H9 (cell line): Measurements from ENCODE around the gene SRSF2. TPM values are rescaled to one million over a fixed set of nuclear protein-coding genes. Genes with fewer than 3 reads are reported as not detected.
A peak's percentile ranks its signal among the peaks of the same experiment; 100 is the strongest.

Experiments
- DNase-seq: peaks from one replicate; pipeline ENCODE4 v3.0.0-alpha.2; 2017
- H2AFZ ChIP-seq: one replicate; pipeline ENCODE4 v1.6.1; 2013; ENCODE audit warnings: mild to moderate bottlenecking, low read length, control low read depth, moderate library complexity
- H2AK5ac ChIP-seq: 2 replicates; pipeline ENCODE4 v1.6.1; 2013; ENCODE audit warnings: low read length, control low read depth, mixed read lengths; ENCODE audit not compliant: insufficient read length
- H2BK120ac ChIP-seq: one replicate; pipeline ENCODE4 v1.6.1; 2013; ENCODE audit warnings: low read depth, mild to moderate bottlenecking, low read length, control low read depth, inconsistent platforms; ENCODE audit not compliant: poor library complexity, severe bottlenecking
- H2BK12ac ChIP-seq: 2 replicates; pipeline ENCODE4 v1.6.1; 2013; ENCODE audit warnings: low read length, control low read depth, mixed read lengths, low read depth; ENCODE audit not compliant: insufficient read length
- H2BK15ac ChIP-seq: 2 replicates; pipeline ENCODE4 v1.6.1; 2013; ENCODE audit warnings: low read depth, low read length, control low read depth
- H2BK20ac ChIP-seq: one replicate; pipeline ENCODE4 v1.6.1; 2013; ENCODE audit warnings: low read depth, mild to moderate bottlenecking, low read length, control low read depth, inconsistent platforms; ENCODE audit not compliant: poor library complexity, severe bottlenecking
- H2BK5ac ChIP-seq: 2 replicates; pipeline ENCODE4 v1.6.1; 2013; ENCODE audit warnings: low read length, control low read depth, mixed read lengths; ENCODE audit not compliant: insufficient read length
- H3K14ac ChIP-seq: 2 replicates; pipeline ENCODE4 v1.6.1; 2013; ENCODE audit warnings: low read length, control low read depth; ENCODE audit not compliant: insufficient read depth
- H3K18ac ChIP-seq: 2 replicates; pipeline ENCODE4 v1.6.1; 2013; ENCODE audit warnings: low read depth, mild to moderate bottlenecking, mixed read lengths, low read length, control low read depth; ENCODE audit not compliant: insufficient read length
- H3K23ac ChIP-seq: 2 replicates; pipeline ENCODE4 v1.6.1; 2013; ENCODE audit warnings: low read length, control low read depth, mixed read lengths, low read depth; ENCODE audit not compliant: insufficient read length
- H3K23me2 ChIP-seq: 2 replicates; pipeline ENCODE4 v1.6.1; 2013; ENCODE audit warnings: low read depth, mild to moderate bottlenecking, mixed read lengths, low read length, control low read depth; ENCODE audit not compliant: insufficient read length, poor library complexity, severe bottlenecking
- H3K27ac ChIP-seq: 2 replicates; pipeline ENCODE4 v1.5.1; 2013; ENCODE audit warnings: low read length, control low read depth, mixed read lengths, low read depth; ENCODE audit not compliant: insufficient read length
- H3K27me3 ChIP-seq: 2 replicates; pipeline ENCODE4 v1.6.1; 2013; ENCODE audit warnings: low read length, control low read depth, inconsistent platforms; ENCODE audit not compliant: insufficient read depth
- H3K4ac ChIP-seq: 2 replicates; pipeline ENCODE4 v1.6.1; 2013; ENCODE audit warnings: low read depth, mild to moderate bottlenecking, control low read depth, inconsistent platforms, low read length, moderate library complexity
- H3K4me1 ChIP-seq: 2 replicates; pipeline ENCODE4 v1.6.1; 2013; ENCODE audit warnings: low read length, control low read depth, inconsistent platforms; ENCODE audit not compliant: insufficient read depth
- H3K4me2 ChIP-seq: 2 replicates; pipeline ENCODE4 v1.6.1; 2013; ENCODE audit warnings: low read length, control low read depth, mixed read lengths; ENCODE audit not compliant: insufficient read length, insufficient read depth
- H3K56ac ChIP-seq: 2 replicates; pipeline ENCODE4 v1.6.1; 2013; ENCODE audit warnings: low read depth, mild to moderate bottlenecking, mixed read lengths, low read length, control low read depth; ENCODE audit not compliant: insufficient read length
- H3K79me1 ChIP-seq: 2 replicates; pipeline ENCODE4 v1.6.1; 2013; ENCODE audit warnings: low read depth, mild to moderate bottlenecking, moderate library complexity, low read length, control low read depth, inconsistent platforms; ENCODE audit not compliant: insufficient read depth, poor library complexity, severe bottlenecking
- H3K79me2 ChIP-seq: 2 replicates; pipeline ENCODE4 v1.6.1; 2013; ENCODE audit warnings: low read length, control low read depth, inconsistent platforms; ENCODE audit not compliant: insufficient read depth
- H3K9ac ChIP-seq: 2 replicates; pipeline ENCODE4 v1.6.1; 2013; ENCODE audit warnings: low read length, control low read depth, mixed read lengths; ENCODE audit not compliant: insufficient read length; ENCODE audit errors: extremely low read depth
- H3K9me3 ChIP-seq: one replicate; pipeline ENCODE4 v1.6.1; 2013; ENCODE audit warnings: low read depth, low read length, inconsistent platforms; ENCODE audit not compliant: control insufficient read depth
- H3T11ph ChIP-seq: one replicate; pipeline ENCODE4 v1.6.1; 2013; ENCODE audit warnings: mild to moderate bottlenecking, low read length, control low read depth, inconsistent platforms
- H4K20me1 ChIP-seq: one replicate; pipeline ENCODE4 v1.6.1; 2013; ENCODE audit not compliant: control insufficient read depth, insufficient read length, insufficient read depth
- H4K5ac ChIP-seq: 2 replicates; pipeline ENCODE4 v1.6.1; 2013; ENCODE audit warnings: low read depth, mild to moderate bottlenecking, mixed read lengths, low read length, control low read depth; ENCODE audit not compliant: insufficient read length
- H4K8ac ChIP-seq: replicated peaks from 2 replicates; pipeline ENCODE4 v1.6.1; 2013; ENCODE audit warnings: low read length, control low read depth, mixed read lengths, low read depth; ENCODE audit not compliant: insufficient read length
- H4K91ac ChIP-seq: 2 replicates; pipeline ENCODE4 v1.6.1; 2013; ENCODE audit warnings: low read depth, mild to moderate bottlenecking, moderate library complexity, mixed read lengths, low read length, control low read depth; ENCODE audit not compliant: insufficient read length
- H3K27ac Mint-ChIP-seq, 3 experiments: 2 replicates in 2 of 3; 3 replicates in 1 of 3; pipeline ENCODE4 v1.8.0; 2020 to 2021; ENCODE audit warnings: mixed read lengths in 3 of 3, mild to moderate bottlenecking in 1 of 3, moderate library complexity in 1 of 3
- H3K27me3 Mint-ChIP-seq: 2 replicates; pipeline ENCODE4 v1.8.0; 2021; ENCODE audit warnings: low read depth, mild to moderate bottlenecking, moderate library complexity, mixed read lengths
- H3K36me3 Mint-ChIP-seq, 3 experiments: 2 replicates in 2 of 3; 3 replicates in 1 of 3; pipeline ENCODE4 v1.8.0; 2020 to 2021; ENCODE audit warnings: low read depth in 3 of 3, mixed read lengths in 3 of 3; ENCODE audit not compliant: insufficient read depth in 1 of 3
- H3K4me1 Mint-ChIP-seq, 2 experiments: 2 replicates each; pipeline ENCODE4 v1.8.0; 2020; ENCODE audit warnings: mixed read lengths in 2 of 2
- H3K4me3 Mint-ChIP-seq, 2 experiments: 2 replicates in 1 of 2; 3 replicates in 1 of 2; pipeline ENCODE4 v1.8.0; 2020 to 2021; ENCODE audit warnings: mild to moderate bottlenecking in 2 of 2, mixed read lengths in 2 of 2, moderate library complexity in 1 of 2
- H3K9me3 Mint-ChIP-seq, 2 experiments: 2 replicates in 1 of 2; 3 replicates in 1 of 2; pipeline ENCODE4 v1.8.0; 2020; ENCODE audit warnings: mild to moderate bottlenecking in 2 of 2, mixed read lengths in 2 of 2, moderate library complexity in 1 of 2
- CTCF ChIP-seq: fragments of 200-600 bp; sonication (generic); conservative IDR thresholded peaks from 3 replicates; pipeline ENCODE4 v1.8.0; 2021; ENCODE audit warnings: antibody characterized with exemption, mild to moderate bottlenecking
- WGBS: extraction: QIAGEN DNeasy Blood & Tissue Kit; methylation state at CpG from one replicate; pipeline ENCODE4 v1.1.7; 2013; ENCODE audit warnings: missing lambda C conversion rate, low lambda C conversion rate, mixed read lengths; ENCODE audit not compliant: insufficient read length; ENCODE audit errors: extremely low coverage; 5-methylcytosine and 5-hydroxymethylcytosine counted together
- total RNA-seq: library from RNA; stranded (reverse); gene quantifications from 2 replicates; pipeline ENCODE4 v1.2.1, GENCODE V29; 2021

SRSF2 gene
- total RNA-seq, 1 experiment from 2014 or later: 578 TPM

- H3K27ac ChIP-seq: no peak overlapping the region
Observed at GRCh38 chr17:76696763-76697701, 40.1 kb downstream of the SRSF2 start.

More at GRCh38 chr17:76696763-76697701, 40.1 kb downstream of the SRSF2 start:
- peak overlapping the region; percentile 46 for H3K18ac ChIP-seq
- H3T11ph ChIP-seq: no peak overlapping the region
- H2BK15ac ChIP-seq: no peak overlapping the region
- H2BK120ac ChIP-seq: no peak overlapping the region
- H3K27me3 ChIP-seq: no peaks in the 10 kb centered on the region
- no peak overlapping the region for H3K4ac ChIP-seq
- no peak overlapping the region for H2AFZ ChIP-seq
- no peaks in the 10 kb centered on the region for H3K9me3 ChIP-seq
- H4K91ac ChIP-seq: no peak overlapping the region
- H3K27ac Mint-ChIP-seq: peak overlapping the region in 2 of 3 experiments; percentile 25 to 90; a peak in 2 of 7 replicates
- H4K8ac ChIP-seq: no peak overlapping the region
- H4K20me1 ChIP-seq: no peaks in the 10 kb centered on the region
- H3K23ac ChIP-seq: no peak overlapping the region
- H3K4me3 Mint-ChIP-seq: peak overlapping the region in 1 of 2 experiments; percentile 42; a peak in 2 of 5 replicates
- no peak overlapping the region for H3K4me2 ChIP-seq
- TF ChIP-seq CTCF: no peak
- no peak overlapping the region for H2BK12ac ChIP-seq
- peaks cover 3% of the 10 kb centered on the region for H3K23me2 ChIP-seq
- H2AK5ac ChIP-seq: no peak overlapping the region
- H3K9me3 Mint-ChIP-seq: no peaks in the 10 kb centered on the region
- H4K5ac ChIP-seq: no peak overlapping the region
- H3K4me1 Mint-ChIP-seq: peaks cover 32 to 56% of the 10 kb centered on the region in 2 experiments
- peak overlapping the region; percentile 29; the same call in 1 of the 2 replicates for H3K14ac ChIP-seq
- H3K56ac ChIP-seq: no peak overlapping the region
- no CpG with 5 or more reads among the region's 25 CpGs for WGBS
- H3K4me1 ChIP-seq: peaks cover 5% of the 10 kb centered on the region; the same call in 1 of the 2 replicates
- peaks cover 2% of the 10 kb centered on the region for H3K27me3 Mint-ChIP-seq
- H2BK20ac ChIP-seq: no peak overlapping the region
- H2BK5ac ChIP-seq: no peak overlapping the region
- no peaks in the 10 kb centered on the region for H3K79me1 ChIP-seq
- no peaks in the 10 kb centered on the region for H3K79me2 ChIP-seq
- no peak for DNase-seq
- H3K36me3 Mint-ChIP-seq: no peaks in the 10 kb centered on the region
- H3K9ac ChIP-seq: no peak overlapping the region
